ENCODE measurements around the gene FHIT.

The FHIT gene

DNA sequence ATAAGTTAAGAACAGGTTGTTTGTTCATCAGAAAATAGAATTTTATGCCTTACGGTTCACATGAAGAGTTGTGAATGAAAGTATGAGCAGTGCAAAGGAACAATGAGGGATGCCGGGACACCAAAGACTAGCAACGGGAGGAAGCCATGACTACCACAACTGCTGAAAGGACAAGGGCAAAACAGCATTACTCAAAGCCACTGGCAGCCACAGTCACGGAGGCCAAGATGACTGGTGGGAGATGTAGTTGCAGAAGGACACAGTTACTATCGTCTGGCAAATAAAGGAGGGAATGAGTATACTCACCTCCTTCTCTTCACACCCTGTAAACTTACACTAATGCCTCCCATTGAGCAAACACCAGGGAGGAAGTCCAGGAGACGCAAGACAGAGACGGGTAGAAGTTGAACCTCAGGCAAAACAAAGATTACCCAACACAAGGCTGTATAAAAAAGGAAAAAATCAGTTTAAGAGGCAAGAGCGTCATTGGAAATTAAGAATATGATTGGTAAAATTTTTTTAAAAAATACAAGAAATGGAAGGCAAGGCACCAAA is 675.5 kb downstream of the FHIT start:
- DNase-seq (ENCODE audit: insufficient read length, low spot score) (no peak), FAIRE-seq (no peak)
- TF ChIP-seq, protein P1, sequence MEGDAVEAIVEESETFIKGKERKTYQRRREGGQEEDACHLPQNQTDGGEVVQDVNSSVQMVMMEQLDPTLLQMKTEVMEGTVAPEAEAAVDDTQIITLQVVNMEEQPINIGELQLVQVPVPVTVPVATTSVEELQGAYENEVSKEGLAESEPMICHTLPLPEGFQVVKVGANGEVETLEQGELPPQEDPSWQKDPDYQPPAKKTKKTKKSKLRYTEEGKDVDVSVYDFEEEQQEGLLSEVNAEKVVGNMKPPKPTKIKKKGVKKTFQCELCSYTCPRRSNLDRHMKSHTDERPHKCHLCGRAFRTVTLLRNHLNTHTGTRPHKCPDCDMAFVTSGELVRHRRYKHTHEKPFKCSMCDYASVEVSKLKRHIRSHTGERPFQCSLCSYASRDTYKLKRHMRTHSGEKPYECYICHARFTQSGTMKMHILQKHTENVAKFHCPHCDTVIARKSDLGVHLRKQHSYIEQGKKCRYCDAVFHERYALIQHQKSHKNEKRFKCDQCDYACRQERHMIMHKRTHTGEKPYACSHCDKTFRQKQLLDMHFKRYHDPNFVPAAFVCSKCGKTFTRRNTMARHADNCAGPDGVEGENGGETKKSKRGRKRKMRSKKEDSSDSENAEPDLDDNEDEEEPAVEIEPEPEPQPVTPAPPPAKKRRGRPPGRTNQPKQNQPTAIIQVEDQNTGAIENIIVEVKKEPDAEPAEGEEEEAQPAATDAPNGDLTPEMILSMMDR (IDR thresholded peaks at IDR 0.05; ENCODE audit: insufficient read depth, missing control alignments), result no peak

DNA sequence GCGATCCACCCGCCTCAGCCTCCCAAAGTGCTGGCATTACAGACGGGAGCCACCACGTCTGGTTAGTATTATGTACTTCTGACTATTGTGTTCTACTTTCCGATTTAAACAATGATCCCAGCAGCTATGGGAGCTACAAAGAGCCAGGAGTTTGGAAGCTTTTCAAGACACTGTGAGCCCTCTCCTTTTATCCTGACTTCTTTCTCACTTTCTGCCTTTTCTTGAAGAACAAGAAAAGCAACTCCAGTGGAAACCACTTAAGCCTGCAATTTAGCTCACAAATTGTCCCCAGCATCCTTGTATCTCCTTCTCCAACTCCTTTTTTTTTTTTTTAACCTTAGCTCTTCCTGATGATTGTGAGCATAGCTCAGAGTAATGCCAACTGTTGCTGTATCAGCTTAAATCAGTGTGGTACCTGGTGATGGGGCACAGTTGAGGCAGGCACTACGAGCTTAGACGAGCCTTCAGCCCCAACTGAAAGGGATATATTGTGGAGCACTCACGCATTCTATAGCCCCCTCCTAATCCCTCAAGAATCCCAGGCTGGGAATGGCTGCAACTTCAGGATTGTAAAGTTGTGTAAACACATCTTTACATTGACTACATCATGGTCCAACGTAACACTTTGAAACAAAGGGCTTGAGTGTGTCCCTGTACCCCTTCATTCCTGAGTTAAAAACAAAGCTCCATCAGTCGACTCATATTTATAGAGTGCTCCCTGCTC is 677.0 kb downstream of the FHIT start:
- DNase-seq (ENCODE audit: insufficient read length, low spot score) (no peak), FAIRE-seq (no peak)
- TF ChIP-seq, protein P1 (IDR thresholded peaks at IDR 0.05; ENCODE audit: insufficient read depth, missing control alignments), result no peak

DNA sequence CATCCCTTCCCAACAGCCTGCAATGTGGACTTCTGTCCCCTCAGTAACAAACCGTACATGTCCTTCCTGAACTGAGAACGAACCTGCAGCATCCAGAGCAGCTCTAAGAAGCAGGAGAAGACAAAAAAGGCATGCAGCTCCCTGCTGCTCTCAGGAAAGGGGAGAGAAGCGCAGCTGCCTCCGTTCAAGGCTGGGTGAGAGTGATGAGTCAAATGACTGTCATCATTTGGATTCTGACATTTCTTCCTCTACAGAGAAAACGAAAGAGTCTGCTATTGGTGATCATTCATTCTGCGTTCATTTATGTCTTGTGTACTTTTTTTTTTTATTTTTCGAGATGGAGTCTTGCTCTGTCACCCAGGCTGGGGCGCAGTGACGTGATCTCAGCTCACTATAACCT is 677.8 kb downstream of the FHIT start:
- TF ChIP-seq, protein P1 (IDR thresholded peaks at IDR 0.05; ENCODE audit: insufficient read depth, missing control alignments), result no peak
- DNase-seq (ENCODE audit: insufficient read length, low spot score) (no peak), FAIRE-seq (no peak)

DNA sequence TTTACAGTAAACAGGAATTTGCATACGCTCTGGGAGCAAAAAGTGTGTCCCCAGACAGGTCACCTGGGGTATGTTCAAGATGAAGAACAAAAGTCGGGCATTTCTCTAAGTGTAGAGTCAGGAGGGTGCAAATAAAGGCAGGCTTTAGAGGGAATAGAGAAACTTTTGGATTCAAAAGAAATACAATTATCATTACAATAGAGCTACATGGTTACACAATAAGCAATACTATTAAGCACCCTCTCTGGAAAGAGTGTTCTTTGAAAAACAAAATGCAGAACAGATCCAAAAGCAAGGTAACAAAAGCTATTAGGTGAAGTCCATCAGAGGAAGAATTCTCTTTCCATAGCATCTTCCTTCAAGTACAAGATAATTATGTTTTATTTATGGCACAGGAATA is 679.7 kb downstream of the FHIT start:
- no peak for FAIRE-seq

DNA sequence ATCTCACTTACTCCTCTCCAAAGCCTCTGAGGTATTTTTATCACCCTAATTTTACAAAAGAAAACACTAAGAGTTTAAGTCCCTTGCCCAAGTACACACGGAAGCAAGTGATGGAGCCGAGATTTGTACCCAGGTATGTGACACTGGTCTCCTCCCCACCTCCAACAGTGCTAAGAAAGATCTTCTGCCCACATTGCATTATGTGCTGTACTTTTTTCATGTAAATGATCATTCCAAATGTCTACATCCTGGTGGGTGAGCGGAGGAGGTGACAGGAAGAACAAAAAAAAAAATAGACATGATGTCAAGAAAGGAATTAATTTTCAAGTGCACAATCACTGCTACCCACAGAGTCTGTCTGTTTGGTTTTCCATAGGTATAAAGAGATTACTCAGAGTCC is 694.1 kb downstream of the FHIT start:
- TF ChIP-seq, protein P1 (IDR thresholded peaks at IDR 0.05; ENCODE audit: insufficient read depth, missing control alignments), result no peak
- DNase-seq (ENCODE audit: insufficient read length, low spot score) (no peak), FAIRE-seq (no peak)

More for the DNA sequence above, 679.7 kb downstream of the FHIT start:
- DNase-seq (ENCODE audit: insufficient read length, low spot score), result no peak
- TF ChIP-seq, protein P1 (IDR thresholded peaks at IDR 0.05; ENCODE audit: insufficient read depth, missing control alignments), result no peak

DNA sequence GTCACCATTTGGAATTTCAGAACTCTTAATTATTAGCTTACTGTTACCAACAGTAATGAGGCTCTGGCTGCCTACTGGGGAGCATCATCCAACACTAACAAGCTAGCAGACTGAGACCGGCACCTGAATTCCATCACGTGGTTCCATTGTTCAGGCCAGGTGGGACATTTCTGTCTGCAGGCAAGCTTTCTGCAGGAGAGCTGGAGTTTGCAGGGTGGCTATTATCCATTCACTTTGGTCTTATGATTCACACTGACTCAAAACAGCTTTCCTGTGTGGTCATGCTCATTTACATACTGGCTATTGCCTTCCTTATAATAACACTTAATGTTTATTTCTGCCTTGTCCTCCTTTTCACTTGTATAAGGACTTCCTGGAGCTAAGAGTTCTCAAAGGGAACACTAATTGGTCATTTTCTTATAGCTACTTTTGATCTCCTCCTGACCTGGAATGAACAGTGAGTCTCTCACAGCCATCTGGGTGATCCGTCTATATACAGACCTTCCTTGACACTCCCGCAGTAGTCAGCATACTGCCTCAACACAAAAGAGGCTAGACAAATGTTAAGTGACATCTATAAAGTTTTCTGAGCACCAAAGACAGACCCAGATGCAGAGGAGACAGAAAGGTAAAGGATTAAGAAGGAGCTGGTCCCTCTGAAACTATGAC is 695.4 kb downstream of the FHIT start:
- TF ChIP-seq, protein P1 (IDR thresholded peaks at IDR 0.05; ENCODE audit: insufficient read depth, missing control alignments), result no peak
- DNase-seq (ENCODE audit: insufficient read length, low spot score), result no peak
- no peak for FAIRE-seq

DNA sequence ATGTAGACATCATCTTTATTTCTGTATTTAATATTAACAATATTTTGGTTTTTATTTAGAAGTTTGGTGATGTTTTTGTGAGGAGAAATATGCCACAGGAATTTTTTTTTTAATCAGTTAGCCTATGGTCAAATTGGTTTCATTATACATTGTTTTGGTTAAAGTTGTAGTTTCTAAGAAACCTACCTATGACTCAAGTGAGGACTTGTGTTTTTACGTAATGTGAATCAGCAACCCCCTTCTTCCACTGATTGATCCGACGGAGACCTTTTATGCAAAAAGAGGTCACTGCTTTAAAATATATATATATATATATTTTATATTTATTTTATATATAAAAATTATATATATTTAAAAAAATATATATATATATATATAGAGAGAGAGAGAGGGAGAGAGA is 698.1 kb downstream of the FHIT start:
- FAIRE-seq (no peak), DNase-seq (ENCODE audit: insufficient read length, low spot score) (no peak)
- TF ChIP-seq, protein P1 (IDR thresholded peaks at IDR 0.05; ENCODE audit: insufficient read depth, missing control alignments), result no peak

Measured in D721Med (cell line).